ENCODE measurements around the gene TM9SF2.

- no peak for TF ChIP-seq SP1 (IDR thresholded peaks at IDR 0.05)
- TF ChIP-seq BHLHE40 (IDR thresholded peaks at IDR 0.05; ENCODE audit: borderline replicate concordance): no peak
- no peak for TF ChIP-seq FOXA1 (IDR thresholded peaks at IDR 0.05)
- TF ChIP-seq FOXM1 (IDR thresholded peaks at IDR 0.05; ENCODE audit: borderline replicate concordance): no peak
- no peak for TF ChIP-seq SUZ12 (IDR thresholded peaks at IDR 0.05)
- TF ChIP-seq TARDBP (IDR thresholded peaks at IDR 0.05): no peak
- TF ChIP-seq ELF4 (IDR thresholded peaks at IDR 0.05): peak; percentile 56
- no peak for TF ChIP-seq HDGF (IDR thresholded peaks at IDR 0.05; ENCODE audit: borderline replicate concordance)
- TF ChIP-seq LEF1 (IDR thresholded peaks at IDR 0.05; ENCODE audit: borderline replicate concordance): no peak
- no peak for TF ChIP-seq ARNT (IDR thresholded peaks at IDR 0.05)
These were observed 2.8 kb upstream of the TM9SF2 start for GRCh38 chr13:99498171-99499161.

Data from HEK293T (cell line).